ENCODE data around the gene CLDND2. TPM values are rescaled to one million over a fixed set of nuclear protein-coding genes. Genes with fewer than 3 reads are reported as not detected.
"Not testable (repeated sequence)": the region's sequence is repeated elsewhere in the genome, so short reads cannot be mapped to it uniquely, and the experiment has no call there.

The CLDND2 gene
- total RNA-seq = 2.4 TPM

DNA sequence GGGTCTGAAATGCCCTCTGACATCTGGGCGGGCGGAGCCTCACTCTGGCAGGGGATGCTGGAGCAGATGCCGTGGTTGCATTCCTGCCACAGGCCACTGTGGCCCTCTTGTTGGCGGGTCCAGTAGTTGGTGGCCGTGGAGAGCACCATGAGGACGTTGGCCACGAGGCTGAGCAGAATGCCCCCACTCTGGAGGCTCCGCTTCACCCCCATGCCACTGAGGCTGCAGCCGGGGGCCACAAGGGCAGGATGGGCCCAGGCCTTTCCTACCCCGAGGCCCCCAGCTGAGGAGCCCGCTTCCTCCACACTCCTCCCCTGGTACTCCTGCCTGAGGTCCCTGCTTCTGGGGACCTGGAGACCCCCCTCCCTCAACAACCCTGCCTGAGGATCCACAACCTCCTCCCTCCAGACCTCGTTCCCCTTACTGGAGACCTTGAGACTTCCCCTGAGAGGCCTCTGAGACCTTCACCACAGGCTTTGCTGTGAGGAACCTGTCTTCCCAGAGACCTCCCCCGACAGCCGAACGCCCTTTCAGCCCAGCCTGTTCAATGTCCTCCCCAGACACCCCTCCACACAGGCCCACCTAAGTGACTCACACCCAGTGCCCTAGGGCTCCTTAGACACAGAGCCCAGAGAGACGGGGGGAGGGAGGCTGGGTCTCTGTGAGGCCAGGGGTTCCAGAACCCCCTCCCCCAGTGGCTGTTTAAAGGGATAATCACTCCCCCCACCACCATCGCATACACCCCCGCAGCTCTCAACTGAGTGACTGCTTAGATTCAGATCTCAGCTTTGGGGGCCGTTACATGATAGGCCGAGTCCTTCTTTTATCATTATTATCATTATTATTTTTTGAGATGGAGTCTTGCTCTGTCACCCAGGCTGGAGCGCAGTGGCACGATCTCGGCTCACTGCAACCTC lies at the start of gene CLDND2:
Gene CLDND2 (minus strand): TSS at position 638 of the 917 bp plus-strand sequence. CDS start 426 bp downstream, at position 212.
- ATAC-seq (no peak), DNase-seq (ENCODE audit: low spot score) (no peak)
- intact Hi-C loops (cut with DNase I) = no loop called here

GRCh38 chr19:51417810-51418157 lies 49.0 kb upstream of the CLDND2 start:
- intact Hi-C loops (cut with DNase I) = no loop called here
- ATAC-seq = peak; percentile 44
- DNase-seq (ENCODE audit: low spot score) = no peak

DNA sequence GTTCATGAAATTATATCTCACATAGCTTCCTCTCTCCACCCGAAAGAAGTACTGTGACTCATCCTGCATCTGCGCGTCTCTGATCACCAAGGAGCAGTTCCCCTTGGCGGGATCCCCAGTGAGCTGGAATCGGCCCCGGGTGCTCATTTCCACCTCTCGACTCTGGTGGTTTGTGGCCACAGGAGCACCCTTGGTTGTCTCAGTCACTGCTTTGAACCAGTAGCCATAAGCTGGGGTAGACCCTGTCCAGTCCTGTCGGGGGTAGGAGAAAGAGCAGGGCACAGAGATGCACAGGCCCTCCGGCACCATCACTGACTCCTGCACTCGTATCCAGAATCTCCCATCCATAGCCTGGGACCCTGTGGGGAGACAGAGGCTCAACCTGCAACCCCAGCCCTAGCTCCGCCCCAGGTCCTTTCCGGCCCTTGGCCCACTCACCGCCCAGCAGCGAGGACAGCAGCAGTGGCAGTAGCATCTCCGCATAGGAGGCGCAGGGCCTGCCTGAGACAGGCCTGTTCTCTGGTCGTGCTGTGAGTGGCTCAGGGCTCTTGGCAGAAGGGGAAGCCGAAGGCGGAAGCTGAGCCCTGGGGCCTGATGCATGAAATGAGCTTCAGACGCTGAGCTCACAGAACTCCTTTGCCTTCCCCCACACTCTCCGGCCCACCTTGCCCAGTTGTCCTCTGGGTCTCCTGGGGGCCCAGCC lies 48.5 kb upstream of the CLDND2 start, which contains the start of gene SIGLEC10:
Gene SIGLEC10 (minus strand): TSS at position 536 of the 703 bp plus-strand sequence. CDS start 61 bp downstream, at position 475.
- DNase-seq (ENCODE audit: low spot score) (no peak), ATAC-seq (peak; percentile 79)
- intact Hi-C loops (cut with DNase I) = no loop called here

DNA sequence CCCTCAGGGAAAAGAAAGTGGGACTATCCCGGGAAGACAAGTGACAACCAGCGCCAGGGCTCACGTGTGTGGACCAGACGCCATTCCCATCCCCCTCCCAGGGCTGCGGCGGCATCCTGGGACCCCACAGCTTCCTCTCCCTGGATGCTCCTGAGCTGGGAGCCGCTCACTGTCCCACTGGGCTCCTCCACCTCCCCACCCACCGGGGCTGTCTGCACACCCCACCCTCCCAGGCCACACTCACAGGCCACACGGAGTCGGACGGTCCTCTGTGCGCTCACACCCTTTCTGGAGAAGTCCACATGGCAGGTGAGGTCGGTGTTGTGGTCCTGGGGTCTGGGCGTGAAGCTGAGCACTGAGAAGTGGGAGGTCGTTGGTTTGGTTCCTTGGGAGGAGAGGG lies 47.6 kb upstream of the CLDND2 start:
- ATAC-seq; intact Hi-C loops (cut with DNase I); DNase-seq (ENCODE audit: low spot score): not testable (repeated sequence)

GRCh38 chr19:51415187-51415586 lies 46.4 kb upstream of the CLDND2 start:
- ATAC-seq (no peak), DNase-seq (ENCODE audit: low spot score) (no peak)
- intact Hi-C loops (cut with DNase I) = no loop called here

GRCh38 chr19:51410950-51411748 lies 42.3 kb upstream of the CLDND2 start:
- intact Hi-C loops (cut with DNase I) = no loop called here
- ATAC-seq (no peak), DNase-seq (ENCODE audit: low spot score) (no peak)

GRCh38 chr19:51407511-51408131 lies 38.8 kb upstream of the CLDND2 start:
- intact Hi-C loops (cut with DNase I) = no loop called here
- no peak for ATAC-seq

DNA sequence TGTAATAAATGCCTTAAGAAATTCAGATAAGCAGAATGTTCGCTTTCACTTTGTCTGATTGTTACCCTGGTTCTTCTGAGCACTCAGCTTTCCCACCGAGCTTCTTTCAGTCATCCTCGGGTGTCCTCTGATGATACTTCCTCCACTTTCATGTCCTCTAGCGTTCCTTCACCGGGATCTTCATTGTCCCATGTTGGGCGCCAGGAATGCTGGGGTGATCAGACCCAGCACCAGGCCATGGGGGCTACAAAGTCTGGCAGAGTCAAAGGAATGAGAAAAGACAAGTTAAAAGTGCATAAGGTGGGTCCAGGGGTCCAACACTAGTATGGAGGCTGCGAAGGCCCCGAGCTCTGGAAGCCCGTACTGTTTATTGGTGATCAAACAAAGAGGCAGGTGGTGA lies 33.3 kb upstream of the CLDND2 start:
- ATAC-seq (no peak), DNase-seq (ENCODE audit: low spot score) (no peak)
- intact Hi-C loops (cut with DNase I) = no loop called here

More at GRCh38 chr19:51407511-51408131, 38.8 kb upstream of the CLDND2 start:
- DNase-seq (ENCODE audit: low spot score) = no peak

DNA sequence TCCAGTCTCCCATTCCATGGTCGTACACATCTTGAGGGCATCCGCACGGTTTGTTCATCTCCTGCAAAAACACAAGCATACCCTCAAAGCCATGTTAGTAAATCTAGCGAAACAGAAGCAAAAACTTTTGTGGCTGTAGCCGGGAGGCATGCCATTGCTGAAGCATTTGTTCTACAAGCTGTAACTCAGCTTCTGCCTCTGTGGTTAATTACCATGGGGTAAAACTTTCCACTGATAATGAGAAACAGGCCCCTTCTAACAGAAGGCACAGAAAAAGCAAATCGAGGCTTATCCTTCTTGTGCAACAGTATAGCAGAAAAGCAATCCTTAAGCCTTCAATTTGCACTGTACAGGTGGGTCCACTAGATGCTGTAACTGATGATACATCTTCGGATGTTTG lies 31.1 kb upstream of the CLDND2 start:
- intact Hi-C loops (cut with DNase I); DNase-seq (ENCODE audit: low spot score); ATAC-seq: not testable (repeated sequence)

GRCh38 chr19:51399231-51399630 lies 30.4 kb upstream of the CLDND2 start:
- intact Hi-C loops (cut with DNase I) = no loop called here
- ATAC-seq (no peak), DNase-seq (ENCODE audit: low spot score) (no peak)

GRCh38 chr19:51398096-51398704 lies 29.4 kb upstream of the CLDND2 start:
- ATAC-seq (no peak), DNase-seq (ENCODE audit: low spot score) (no peak)
- intact Hi-C loops (cut with DNase I) = no loop called here

- intact Hi-C loops (cut with DNase I); ATAC-seq; DNase-seq (ENCODE audit: low spot score): not testable (repeated sequence)
Measured at GRCh38 chr19:51397453-51397852, 28.6 kb upstream of the CLDND2 start.

DNA sequence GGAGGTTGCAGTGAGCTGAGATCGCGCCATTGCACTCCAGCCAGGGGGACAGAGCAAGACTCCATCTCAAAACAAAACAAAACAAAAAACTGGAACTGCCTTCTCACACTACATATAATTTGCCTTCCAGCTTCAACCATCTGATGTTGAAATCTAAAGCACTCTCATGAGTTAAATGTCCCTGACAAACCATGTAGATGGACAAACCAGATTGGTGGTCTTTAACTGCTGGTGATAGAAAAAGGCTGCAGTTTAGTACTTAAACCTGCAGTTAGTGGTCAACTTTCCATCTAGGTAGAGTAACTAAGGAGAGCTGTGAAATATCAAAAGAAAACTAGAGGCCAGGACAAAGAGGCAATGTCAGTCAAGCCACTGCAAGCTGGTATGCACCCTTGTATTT lies 27.4 kb upstream of the CLDND2 start:
- no peak for DNase-seq (ENCODE audit: low spot score)
- intact Hi-C loops (cut with DNase I) = no loop called here
- no peak for ATAC-seq

DNA sequence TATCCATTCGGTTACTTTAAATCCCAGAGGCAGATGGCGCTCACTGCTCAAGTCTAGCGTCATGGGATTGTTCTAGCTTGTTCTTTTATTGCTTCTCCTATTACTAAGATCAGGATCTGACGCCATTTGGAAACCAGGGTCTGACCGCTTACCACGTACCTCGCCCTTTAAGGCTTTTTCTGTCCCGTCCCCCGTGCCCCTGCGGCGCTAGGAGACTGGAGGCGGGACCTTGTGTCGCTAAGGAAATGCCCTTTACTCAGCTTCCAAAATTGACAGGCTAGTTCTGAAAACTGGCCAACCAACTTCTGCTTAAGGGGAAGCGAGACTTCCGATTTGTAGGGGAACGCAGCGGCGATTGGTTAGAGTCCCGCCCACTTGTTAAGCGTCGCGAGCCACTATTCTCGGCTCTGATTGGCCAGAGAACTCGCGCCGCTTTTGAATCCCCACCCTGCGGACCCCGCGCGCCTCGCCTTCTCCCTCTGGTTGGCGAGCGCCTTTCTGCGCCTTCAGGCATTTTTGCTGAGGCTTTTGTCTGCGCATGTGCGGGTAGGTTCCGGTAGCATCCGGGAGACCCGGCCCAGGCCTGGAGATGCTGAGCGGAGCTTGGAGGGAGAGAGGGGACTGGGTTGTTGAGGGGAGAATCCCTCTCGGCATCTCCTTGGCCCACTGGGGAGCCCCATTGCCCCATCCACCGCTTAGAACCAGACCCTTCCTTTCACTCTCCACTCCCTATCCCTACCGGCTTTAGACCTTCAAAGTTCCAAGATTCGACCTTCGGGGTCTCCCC lies 25.4 kb upstream of the CLDND2 start:
- ATAC-seq (peak; percentile 98), DNase-seq (ENCODE audit: low spot score) (peak; percentile 93)
- intact Hi-C loops (cut with DNase I) = no loop called here

- DNase-seq (ENCODE audit: low spot score) (no peak), ATAC-seq (no peak)
- intact Hi-C loops (cut with DNase I) = no loop called here
Measured at GRCh38 chr19:51392701-51393100, 23.9 kb upstream of the CLDND2 start.

GRCh38 chr19:51391073-51391611 lies 22.3 kb upstream of the CLDND2 start:
- DNase-seq (ENCODE audit: low spot score) (no peak), ATAC-seq (no peak)
- intact Hi-C loops (cut with DNase I) = no loop called here

- intact Hi-C loops (cut with DNase I) = no loop called here
- ATAC-seq = no peak
- DNase-seq (ENCODE audit: low spot score) = no peak
Measured at GRCh38 chr19:51389143-51389542, 20.3 kb upstream of the CLDND2 start.

Data from sciatic nerve (tissue), 2 donors.